HG02981 (cell line): ENCODE measurements around the gene PYURF.
"Not testable (repeated sequence)": the region's sequence is repeated elsewhere in the genome, so short reads cannot be mapped to it uniquely, and the experiment has no call there.

Experiments
- ATAC-seq: cut with Tn5 transposase; IDR thresholded peaks from one replicate; pipeline ENCODE4 v1.9.1; 2021; ENCODE audit warnings: mild to moderate bottlenecking, moderate library complexity; ENCODE audit not compliant: unreplicated experiment

Gene PYURF

GRCh38 chr4:88523325-88524129 is at the start of gene PYURF:
Gene PYURF, minus strand, starts transcription at chr4:88523776. Its CDS starts 76 bp downstream, at chr4:88523700.
- peak; percentile 79 for ATAC-seq

GRCh38 chr4:88570001-88570400 is 46.4 kb upstream of the PYURF start:
- no peak for ATAC-seq

GRCh38 chr4:88567591-88567990 is 44.0 kb upstream of the PYURF start:
- ATAC-seq = no peak

GRCh38 chr4:88549815-88550214 is 26.2 kb upstream of the PYURF start:
- no peak for ATAC-seq

GRCh38 chr4:88539322-88540068 is 15.9 kb upstream of the PYURF start:
- ATAC-seq = not testable (repeated sequence)

- no peak for ATAC-seq
These were observed 14.1 kb upstream of the PYURF start for GRCh38 chr4:88537709-88538108.

GRCh38 chr4:88535090-88535755 is 11.6 kb upstream of the PYURF start:
- ATAC-seq = no peak

GRCh38 chr4:88533937-88534750 is 10.6 kb upstream of the PYURF start:
- no peak for ATAC-seq

GRCh38 chr4:88533088-88533790 is 9.7 kb upstream of the PYURF start:
- no peak for ATAC-seq

- ATAC-seq = no peak
These were observed 8.0 kb upstream of the PYURF start for GRCh38 chr4:88531549-88531948.

GRCh38 chr4:88528861-88529260 is 5.3 kb upstream of the PYURF start:
- ATAC-seq = no peak

GRCh38 chr4:88527787-88528186 is 4.2 kb upstream of the PYURF start:
- peak; percentile 37 for ATAC-seq

GRCh38 chr4:88526221-88526815 is 2.7 kb upstream of the PYURF start:
- ATAC-seq = no peak

- no peak for ATAC-seq
These were observed 595 bp upstream of the PYURF start for GRCh38 chr4:88524171-88524570.

- ATAC-seq = peak; percentile 2
These were observed 763 bp downstream of the PYURF start for GRCh38 chr4:88522702-88523324.

GRCh38 chr4:88518911-88519310 is 4.7 kb downstream of the PYURF start:
- no peak for ATAC-seq

- no peak for ATAC-seq
These were observed 5.8 kb downstream of the PYURF start for GRCh38 chr4:88517825-88518224.

GRCh38 chr4:88516746-88517145 is 6.8 kb downstream of the PYURF start:
- ATAC-seq = no peak
